ENCODE results near the gene ZNF569. TPM values are rescaled to one million over a fixed set of nuclear protein-coding genes. Genes with fewer than 3 reads are reported as not detected.

ZNF569 gene
- total and polyA plus RNA-seq, 2 donors (not counting 3 experiments of a cell fraction or from before 2014, with no cell fraction given) = 0.86 to 4.4 TPM

DNA sequence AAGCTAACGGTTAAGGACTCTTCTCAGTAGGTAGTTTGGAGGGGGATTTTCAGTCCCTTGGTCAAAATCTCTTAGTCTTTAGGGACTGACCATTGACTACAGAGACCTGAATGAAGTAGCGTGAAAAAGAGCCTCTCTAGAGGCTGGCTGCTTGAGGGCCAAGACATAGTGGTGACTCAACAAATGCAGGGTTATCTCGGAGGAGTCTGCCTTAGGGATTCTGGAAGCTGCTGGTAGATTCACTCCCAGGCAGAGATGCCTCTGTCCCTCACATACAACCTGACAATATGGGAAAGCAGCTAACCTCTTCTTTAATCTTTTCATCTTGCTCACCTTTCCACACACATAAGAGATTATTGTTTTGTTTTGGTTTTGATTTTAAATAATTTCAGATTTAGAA is 44.6 kb upstream of the ZNF569 start:
- Histone ChIP-seq H3K4me2 (ENCODE audit: insufficient read depth, low read length) (no peak overlapping the region), H3K9ac (replicated peaks; ENCODE audit: extremely low read depth, insufficient read depth, low read length) (no peak overlapping the region), H4K20me1 (replicated peaks; ENCODE audit: control insufficient read depth, extremely low read depth, insufficient read depth, low read length) (no peaks in the 10 kb centered on the region), H3K4me3 (replicated peaks in 1 of 3; ENCODE audit: insufficient read depth in 1 of 3, low read depth in 1 of 3, low read length in 3 of 3) (no peak overlapping the region), H2AFZ (ENCODE audit: low read depth, low read length) (no peak overlapping the region), H3K27ac (ENCODE audit: insufficient read depth, low read depth, low read length) (no peak overlapping the region), H3K36me3 (ENCODE audit: control insufficient read depth in 2 of 2, extremely low read depth in 1 of 2, insufficient read depth in 2 of 2, low read length in 2 of 2) (no peaks in the 10 kb centered on the region), H3K27me3 (ENCODE audit: control insufficient read depth in 2 of 2, insufficient read depth in 2 of 2, low read length in 2 of 2) (no peaks in the 10 kb centered on the region), H3K4me1 (ENCODE audit: control insufficient read depth, extremely low read depth, insufficient read depth, low read length) (no peaks in the 10 kb centered on the region), H3K9me3 (replicated peaks; ENCODE audit: control insufficient read depth, insufficient read depth, low read length) (no peaks in the 10 kb centered on the region), H3K79me2 (ENCODE audit: control insufficient read depth, insufficient read depth, low read length) (no peaks in the 10 kb centered on the region), H3K9me1 (replicated peaks; ENCODE audit: control insufficient read depth, extremely low read depth, insufficient read depth, low read length) (no peaks in the 10 kb centered on the region)
- dilution Hi-C loops (cut with MboI; ENCODE audit: extremely low pct_ligation_motif_present, low sequenced_read_pairs) (no loop called here), intact Hi-C loops (cut with micrococcal nuclease) (no loop called here)
- FAIRE-seq (no peak), DNase-seq (ENCODE audit: low read depth, low spot score) (no peak)
- POLR2A ChIA-PET = no interaction called here
- CTCF ChIA-PET = no interaction called here
- no TSS peak for BruUV-seq (replicated peaks)
- TF ChIP-seq, protein P1, sequence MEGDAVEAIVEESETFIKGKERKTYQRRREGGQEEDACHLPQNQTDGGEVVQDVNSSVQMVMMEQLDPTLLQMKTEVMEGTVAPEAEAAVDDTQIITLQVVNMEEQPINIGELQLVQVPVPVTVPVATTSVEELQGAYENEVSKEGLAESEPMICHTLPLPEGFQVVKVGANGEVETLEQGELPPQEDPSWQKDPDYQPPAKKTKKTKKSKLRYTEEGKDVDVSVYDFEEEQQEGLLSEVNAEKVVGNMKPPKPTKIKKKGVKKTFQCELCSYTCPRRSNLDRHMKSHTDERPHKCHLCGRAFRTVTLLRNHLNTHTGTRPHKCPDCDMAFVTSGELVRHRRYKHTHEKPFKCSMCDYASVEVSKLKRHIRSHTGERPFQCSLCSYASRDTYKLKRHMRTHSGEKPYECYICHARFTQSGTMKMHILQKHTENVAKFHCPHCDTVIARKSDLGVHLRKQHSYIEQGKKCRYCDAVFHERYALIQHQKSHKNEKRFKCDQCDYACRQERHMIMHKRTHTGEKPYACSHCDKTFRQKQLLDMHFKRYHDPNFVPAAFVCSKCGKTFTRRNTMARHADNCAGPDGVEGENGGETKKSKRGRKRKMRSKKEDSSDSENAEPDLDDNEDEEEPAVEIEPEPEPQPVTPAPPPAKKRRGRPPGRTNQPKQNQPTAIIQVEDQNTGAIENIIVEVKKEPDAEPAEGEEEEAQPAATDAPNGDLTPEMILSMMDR (IDR thresholded peaks at IDR 0.05; ENCODE audit: extremely low read depth in 1 of 2, insufficient read depth in 1 of 2, low read depth in 1 of 2, low read length in 2 of 2) = no peak
- TF ChIP-seq MYC (IDR thresholded peaks at IDR 0.05; ENCODE audit: low read depth, low read length) = no peak
- TF ChIP-seq POLR2AphosphoS5 (IDR thresholded peaks at IDR 0.05; ENCODE audit: insufficient read depth, low read depth, low read length) = no peak
- TF ChIP-seq POLR2A (IDR thresholded peaks at IDR 0.05; ENCODE audit: low read depth, low read length) = no peak
- TF ChIP-seq EZH2 (IDR thresholded peaks at IDR 0.05; ENCODE audit: borderline replicate concordance, low read depth, low read length, severe bottlenecking) = no peak
- TF ChIP-seq FOS (IDR thresholded peaks at IDR 0.05; ENCODE audit: borderline replicate concordance, insufficient read depth, low read length) = no peak
- no peak for TF ChIP-seq GATA2 (IDR thresholded peaks at IDR 0.05; ENCODE audit: insufficient read depth, insufficient read length, low read depth, low read length)
- TF ChIP-seq, protein P2, sequence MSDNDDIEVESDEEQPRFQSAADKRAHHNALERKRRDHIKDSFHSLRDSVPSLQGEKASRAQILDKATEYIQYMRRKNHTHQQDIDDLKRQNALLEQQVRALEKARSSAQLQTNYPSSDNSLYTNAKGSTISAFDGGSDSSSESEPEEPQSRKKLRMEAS (IDR thresholded peaks at IDR 0.05; ENCODE audit: insufficient read depth, insufficient read length) = no peak
- TF ChIP-seq JUN (IDR thresholded peaks at IDR 0.05; ENCODE audit: borderline replicate concordance, insufficient read depth, insufficient read length, low read depth) = no peak

Measured in endothelial cell of umbilical vein (primary cell).